GM12878 (cell line): ENCODE results near the gene RAMP2. TPM values are rescaled to one million over a fixed set of nuclear protein-coding genes. Genes with fewer than 3 reads are reported as not detected.

ENCODE experiments used
- BRCA1 ChIP-seq: IDR thresholded peaks from 2 replicates; pipeline ENCODE4 v1.6.1; 2011; ENCODE audit warnings: low read depth, low read length, improper control_type of control experiment
- CBX3 ChIP-seq: fragments of 200-600 bp; sonication (generic); IDR thresholded peaks from 2 replicates; pipeline ENCODE4 v1.6.1; 2016; ENCODE audit warnings: low read depth, borderline replicate concordance
- ELK1 ChIP-seq: IDR thresholded peaks from 2 replicates; pipeline ENCODE4 v1.6.1; 2012; ENCODE audit warnings: low read depth, low read length, improper control_type of control experiment
- EP300 ChIP-seq, 2 experiments: fragments of 150-350 bp in 1 of 2; IDR thresholded peaks; 2 replicates each; pipeline ENCODE4 v1.6.1; 2011 to 2012; ENCODE audit warnings: low read depth in 2 of 2, low read length in 2 of 2, borderline replicate concordance in 1 of 2, improper control_type of control experiment in 1 of 2, inconsistent platforms in 1 of 2; ENCODE audit not compliant: control insufficient read depth in 1 of 2
- FOXM1 ChIP-seq: IDR thresholded peaks from 2 replicates; pipeline ENCODE4 v1.6.1; 2012; ENCODE audit warnings: low read depth, mild to moderate bottlenecking, inconsistent platforms, low read length, moderate library complexity
- HDAC2 ChIP-seq: fragments of 200-600 bp; sonication (generic); IDR thresholded peaks from 2 replicates; pipeline ENCODE4 v1.6.1; 2017
- HDAC6 ChIP-seq: fragments of 200-600 bp; sonication (generic); IDR thresholded peaks from one replicate; pipeline ENCODE4 v1.8.0; 2017; ENCODE audit warnings: antibody characterized with exemption; ENCODE audit not compliant: unreplicated experiment
- MXI1 ChIP-seq: fragments of 150-350 bp; IDR thresholded peaks from 2 replicates; pipeline ENCODE4 v1.6.1; 2011; ENCODE audit warnings: low read depth, mild to moderate bottlenecking, inconsistent platforms, low read length, improper control_type of control experiment
- MYC ChIP-seq: IDR thresholded peaks from 2 replicates; pipeline ENCODE4 v1.6.1; 2011; ENCODE audit warnings: mild to moderate bottlenecking, low read length, moderate library complexity, inconsistent platforms; ENCODE audit not compliant: insufficient read depth, insufficient replicate concordance, insufficient read length, severe bottlenecking
- NR2C2 ChIP-seq: IDR thresholded peaks from 2 replicates; pipeline ENCODE4 v1.6.1; 2011; ENCODE audit warnings: borderline replicate concordance, low read depth; ENCODE audit not compliant: control insufficient read depth, insufficient read length
- POLR2AphosphoS2 ChIP-seq: IDR thresholded peaks from 2 replicates; pipeline ENCODE4 v1.6.1; 2011; ENCODE audit warnings: low read depth, mild to moderate bottlenecking, low read length, improper control_type of control experiment, moderate library complexity
- RELA ChIP-seq: fragments of 450-650 bp; IDR thresholded peaks from 2 replicates; pipeline ENCODE4 v1.8.0; 2014; ENCODE audit warnings: borderline replicate concordance; ENCODE audit not compliant: partially characterized antibody
- SRF ChIP-seq, 2 experiments: IDR thresholded peaks; 2 replicates each; pipeline ENCODE4 v1.6.1; 2011; ENCODE audit warnings: low read depth in 2 of 2, low read length in 2 of 2, mild to moderate bottlenecking in 1 of 2, moderate library complexity in 1 of 2
- TAF1 ChIP-seq: IDR thresholded peaks from 2 replicates; pipeline ENCODE4 v1.6.1; 2011; ENCODE audit warnings: mild to moderate bottlenecking, low read depth, low read length, borderline replicate concordance
- YY1 ChIP-seq: IDR thresholded peaks from 2 replicates; pipeline ENCODE4 v1.6.1; 2011; ENCODE audit warnings: low read depth, mild to moderate bottlenecking, low read length
- ZBTB33 ChIP-seq: fragments of 450-650 bp; IDR thresholded peaks from 2 replicates; pipeline ENCODE4 v1.6.1; 2017; ENCODE audit warnings: mild to moderate bottlenecking
- ZNF217 ChIP-seq: fragments of 450-650 bp; IDR thresholded peaks from 2 replicates; pipeline ENCODE4 v1.6.1; 2017; ENCODE audit warnings: antibody characterized with exemption, mild to moderate bottlenecking
- polyA plus RNA-seq, 11 experiments: library from polyadenylated mRNA; depleted of rRNA in 4 of 11; unstranded in 6 of 11; stranded (reverse) in 5 of 11; fragments of >200 nt; fragmentation: Nextera tagmentation in 4 of 11; fragmentation: Illumina TruSeq in 1 of 11; extraction: Ambion mirVana in 4 of 11; extraction: Trizol in 1 of 11; gene quantifications; 1 replicate in 1 of 11; 2 replicates in 10 of 11; pipeline versions ENCODE4 v1.2.1 to v1.2.3, GENCODE V29; 2011 to 2016; ENCODE audit warnings: inconsistent platforms in 2 of 11, missing spikeins in 2 of 11, low read depth in 1 of 11
- total RNA-seq, 4 experiments: library from RNA; depleted of rRNA in 3 of 4; stranded (reverse); fragments of >200 nt in 3 of 4; fragmentation: Illumina TruSeq in 1 of 4; extraction: Trizol in 1 of 4; gene quantifications; 2 replicates each; pipeline versions ENCODE4 v1.2.1 to v1.2.3, GENCODE V29; 2013 to 2021
- TF ChIP-seq, protein P1 (sequence below): IDR thresholded peaks from 2 replicates; pipeline ENCODE4 v1.6.1; 2012; ENCODE audit warnings: low read length, inconsistent platforms
- TF ChIP-seq, protein P2 (sequence below): fragments of 450-650 bp; IDR thresholded peaks from 2 replicates; pipeline ENCODE4 v1.6.1; 2018; ENCODE audit warnings: mild to moderate bottlenecking, low read depth, moderate library complexity; ENCODE audit not compliant: partially characterized antibody
- TF ChIP-seq, protein P3 (sequence below): fragments of 450-650 bp; IDR thresholded peaks from 2 replicates; pipeline ENCODE4 v1.6.1; 2017; ENCODE audit warnings: low read depth, mild to moderate bottlenecking, moderate library complexity

Gene RAMP2
- total and polyA plus RNA-seq, 10 of the 15 experiments (the other 5 are each of a cell fraction or from before 2014, with no cell fraction given): 0.14 to 0.32 (median 0.21) TPM; not detected in 4

GRCh38 chr17:42775534-42776098 lies 14.6 kb downstream of the RAMP2 start (continued):
- TF ChIP-seq ELK1 (no peak), ZNF217 (no peak), HDAC2 (no peak), SRF (IDR thresholded peaks at IDR 0.05; ENCODE audit: low read depth in 2 of 2, low read length in 2 of 2) (peak; percentile 21 to 90; a peak in 3 of 4 replicates), ZBTB33 (no peak), BRCA1 (no peak), MYC (no peak), POLR2AphosphoS2 (no peak), MXI1 (no peak), CBX3 (no peak), TAF1 (no peak), FOXM1 (peak; percentile 83), HDAC6 (no peak), NR2C2 (no peak), YY1 (0 out of 2 replicates have a peak, but pooled peaks have one; percentile 31), EP300 (IDR thresholded peaks at IDR 0.05; ENCODE audit: borderline replicate concordance in 1 of 2, control insufficient read depth in 1 of 2, low read depth in 2 of 2, low read length in 2 of 2) (peak in 1 of 2 experiments; percentile 21; a peak in 1 of 4 replicates), RELA (peak; percentile 86)
- TF ChIP-seq, protein P1, sequence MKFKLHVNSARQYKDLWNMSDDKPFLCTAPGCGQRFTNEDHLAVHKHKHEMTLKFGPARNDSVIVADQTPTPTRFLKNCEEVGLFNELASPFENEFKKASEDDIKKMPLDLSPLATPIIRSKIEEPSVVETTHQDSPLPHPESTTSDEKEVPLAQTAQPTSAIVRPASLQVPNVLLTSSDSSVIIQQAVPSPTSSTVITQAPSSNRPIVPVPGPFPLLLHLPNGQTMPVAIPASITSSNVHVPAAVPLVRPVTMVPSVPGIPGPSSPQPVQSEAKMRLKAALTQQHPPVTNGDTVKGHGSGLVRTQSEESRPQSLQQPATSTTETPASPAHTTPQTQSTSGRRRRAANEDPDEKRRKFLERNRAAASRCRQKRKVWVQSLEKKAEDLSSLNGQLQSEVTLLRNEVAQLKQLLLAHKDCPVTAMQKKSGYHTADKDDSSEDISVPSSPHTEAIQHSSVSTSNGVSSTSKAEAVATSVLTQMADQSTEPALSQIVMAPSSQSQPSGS: peak; percentile 63; the same call in 1 of the 2 replicates
- TF ChIP-seq, protein P2, sequence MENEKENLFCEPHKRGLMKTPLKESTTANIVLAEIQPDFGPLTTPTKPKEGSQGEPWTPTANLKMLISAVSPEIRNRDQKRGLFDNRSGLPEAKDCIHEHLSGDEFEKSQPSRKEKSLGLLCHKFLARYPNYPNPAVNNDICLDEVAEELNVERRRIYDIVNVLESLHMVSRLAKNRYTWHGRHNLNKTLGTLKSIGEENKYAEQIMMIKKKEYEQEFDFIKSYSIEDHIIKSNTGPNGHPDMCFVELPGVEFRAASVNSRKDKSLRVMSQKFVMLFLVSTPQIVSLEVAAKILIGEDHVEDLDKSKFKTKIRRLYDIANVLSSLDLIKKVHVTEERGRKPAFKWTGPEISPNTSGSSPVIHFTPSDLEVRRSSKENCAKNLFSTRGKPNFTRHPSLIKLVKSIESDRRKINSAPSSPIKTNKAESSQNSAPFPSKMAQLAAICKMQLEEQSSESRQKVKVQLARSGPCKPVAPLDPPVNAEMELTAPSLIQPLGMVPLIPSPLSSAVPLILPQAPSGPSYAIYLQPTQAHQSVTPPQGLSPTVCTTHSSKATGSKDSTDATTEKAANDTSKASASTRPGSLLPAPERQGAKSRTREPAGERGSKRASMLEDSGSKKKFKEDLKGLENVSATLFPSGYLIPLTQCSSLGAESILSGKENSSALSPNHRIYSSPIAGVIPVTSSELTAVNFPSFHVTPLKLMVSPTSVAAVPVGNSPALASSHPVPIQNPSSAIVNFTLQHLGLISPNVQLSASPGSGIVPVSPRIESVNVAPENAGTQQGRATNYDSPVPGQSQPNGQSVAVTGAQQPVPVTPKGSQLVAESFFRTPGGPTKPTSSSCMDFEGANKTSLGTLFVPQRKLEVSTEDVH: no peak
- TF ChIP-seq, protein P3, sequence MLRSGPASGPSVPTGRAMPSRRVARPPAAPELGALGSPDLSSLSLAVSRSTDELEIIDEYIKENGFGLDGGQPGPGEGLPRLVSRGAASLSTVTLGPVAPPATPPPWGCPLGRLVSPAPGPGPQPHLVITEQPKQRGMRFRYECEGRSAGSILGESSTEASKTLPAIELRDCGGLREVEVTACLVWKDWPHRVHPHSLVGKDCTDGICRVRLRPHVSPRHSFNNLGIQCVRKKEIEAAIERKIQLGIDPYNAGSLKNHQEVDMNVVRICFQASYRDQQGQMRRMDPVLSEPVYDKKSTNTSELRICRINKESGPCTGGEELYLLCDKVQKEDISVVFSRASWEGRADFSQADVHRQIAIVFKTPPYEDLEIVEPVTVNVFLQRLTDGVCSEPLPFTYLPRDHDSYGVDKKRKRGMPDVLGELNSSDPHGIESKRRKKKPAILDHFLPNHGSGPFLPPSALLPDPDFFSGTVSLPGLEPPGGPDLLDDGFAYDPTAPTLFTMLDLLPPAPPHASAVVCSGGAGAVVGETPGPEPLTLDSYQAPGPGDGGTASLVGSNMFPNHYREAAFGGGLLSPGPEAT: peak; percentile 72; the same call in 1 of the 2 replicates
